ENCODE measurements around the gene BUD13.
A peak's percentile ranks its signal among the peaks of the same experiment; 100 is the strongest.

The BUD13 gene

GRCh38 chr11:116788534-116788933, 15.7 kb upstream of the BUD13 start:
- no peak for DNase-seq (ENCODE audit: low read depth)
- H3K4me3 ChIP-seq (ENCODE audit: low read depth, low read length), result peak overlapping the region; percentile 78
- no peak for TF ChIP-seq CTCF (IDR thresholded peaks at IDR 0.05; ENCODE audit: control insufficient read depth, extremely low read depth, insufficient read depth)

GRCh38 chr11:116787786-116788486, 15.1 kb upstream of the BUD13 start, which contains the start of gene ZPR1:
ZPR1 (minus strand) TSS chr11:116788023; CDS start chr11:116787990, 33 bp downstream.
- H3K4me3 ChIP-seq (ENCODE audit: low read depth, low read length), result peak within 1 kb of the TSS; percentile 78
- DNase-seq (ENCODE audit: low read depth), result no peak
- TF ChIP-seq CTCF (IDR thresholded peaks at IDR 0.05; ENCODE audit: control insufficient read depth, extremely low read depth, insufficient read depth), result no peak

GRCh38 chr11:116787436-116787785, 14.6 kb upstream of the BUD13 start:
- no peak for TF ChIP-seq CTCF (IDR thresholded peaks at IDR 0.05; ENCODE audit: control insufficient read depth, extremely low read depth, insufficient read depth)
- H3K4me3 ChIP-seq (ENCODE audit: low read depth, low read length), result peak overlapping the region; percentile 78
- no peak for DNase-seq (ENCODE audit: low read depth)

GRCh38 chr11:116786966-116787365, 14.2 kb upstream of the BUD13 start:
- TF ChIP-seq CTCF (IDR thresholded peaks at IDR 0.05; ENCODE audit: control insufficient read depth, extremely low read depth, insufficient read depth), result no peak
- no peak for DNase-seq (ENCODE audit: low read depth)
- peak overlapping the region; percentile 78 for H3K4me3 ChIP-seq (ENCODE audit: low read depth, low read length)

GRCh38 chr11:116786326-116786725, 13.5 kb upstream of the BUD13 start:
- no peak for DNase-seq (ENCODE audit: low read depth)
- no peak overlapping the region; the same call in 1 of the 2 replicates for H3K4me3 ChIP-seq (ENCODE audit: low read depth, low read length)

GRCh38 chr11:116782728-116783127, 9.9 kb upstream of the BUD13 start:
- no peak for DNase-seq (ENCODE audit: low read depth)
- TF ChIP-seq CTCF (IDR thresholded peaks at IDR 0.05; ENCODE audit: control insufficient read depth, extremely low read depth, insufficient read depth), result no peak
- H3K4me3 ChIP-seq (ENCODE audit: low read depth, low read length), result no peak overlapping the region

More at GRCh38 chr11:116786326-116786725, 13.5 kb upstream of the BUD13 start:
- no peak for TF ChIP-seq CTCF (IDR thresholded peaks at IDR 0.05; ENCODE audit: control insufficient read depth, extremely low read depth, insufficient read depth)

- no peak for TF ChIP-seq CTCF (IDR thresholded peaks at IDR 0.05; ENCODE audit: control insufficient read depth, extremely low read depth, insufficient read depth)
- H3K4me3 ChIP-seq (ENCODE audit: low read depth, low read length), result no peak overlapping the region
- no peak for DNase-seq (ENCODE audit: low read depth)
Observed at GRCh38 chr11:116778556-116778955, 5.8 kb upstream of the BUD13 start.

Measured in LNCaP clone FGC (cell line).